ENCODE measurements around the gene MAN2A1. TPM values are rescaled to one million over a fixed set of nuclear protein-coding genes. Genes with fewer than 3 reads are reported as not detected.

MAN2A1 gene
- total RNA-seq, 2 donors from 2014 or later: 60.7 to 62.1 TPM

DNA sequence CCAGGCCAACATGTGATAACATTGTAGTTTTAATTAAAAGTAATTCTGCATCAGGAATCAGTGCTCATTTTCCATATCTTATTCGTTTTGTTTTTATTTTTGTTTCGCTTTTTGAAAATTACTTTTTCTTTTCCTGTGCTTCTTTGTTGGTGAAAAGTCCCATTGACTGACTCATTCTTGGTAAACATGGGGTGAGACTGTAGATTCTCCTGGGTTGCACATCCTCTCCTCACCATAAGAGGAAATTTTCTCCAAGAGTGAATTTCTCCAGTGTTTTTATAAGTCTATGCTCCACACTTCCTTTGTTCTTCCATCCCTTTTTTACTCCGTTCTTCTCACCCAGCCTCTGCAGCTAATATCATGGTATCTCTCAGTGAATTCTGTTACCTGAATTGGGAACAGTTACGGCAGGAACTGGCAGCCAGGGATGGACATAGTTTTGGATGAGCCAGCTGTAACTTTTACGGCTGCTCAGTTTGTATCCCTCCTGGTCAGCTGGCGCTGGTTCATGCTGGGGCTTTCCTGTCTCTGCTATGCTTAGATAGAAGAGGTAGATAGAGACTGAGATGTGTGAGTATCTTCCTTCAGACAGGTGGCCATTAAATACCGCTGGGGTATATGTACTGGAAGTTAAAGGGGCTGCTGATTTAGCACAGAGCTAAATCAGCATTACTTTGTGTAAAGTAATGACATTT is 80.0 kb downstream of the MAN2A1 start:
- no peak overlapping the region for H3K27ac ChIP-seq (ENCODE audit: low read depth, low read length)
- no peak overlapping the region for H3K27ac Mint-ChIP-seq

DNA sequence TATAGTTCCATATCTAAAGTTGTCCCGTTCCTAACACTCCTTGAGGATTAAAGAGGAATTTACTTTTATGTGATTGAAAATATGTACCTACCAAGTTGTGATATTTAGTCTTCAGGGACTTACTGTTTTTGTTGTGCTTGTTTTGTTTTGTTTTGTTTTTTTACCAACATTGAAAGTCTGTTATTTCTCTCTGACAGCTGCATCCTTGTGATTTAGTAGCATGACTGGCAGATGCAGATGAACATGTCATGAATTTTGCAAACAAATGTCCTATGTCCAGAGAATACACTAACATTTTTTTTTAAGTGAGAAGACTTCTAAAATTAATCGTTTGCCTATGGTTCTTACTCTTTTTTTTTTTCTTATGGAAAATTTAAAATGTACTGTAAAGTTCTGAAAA is 85.4 kb downstream of the MAN2A1 start:
- Mint-ChIP-seq H3K27me3 (ENCODE audit: insufficient read depth) (no peaks in the 10 kb centered on the region), H3K27ac (no peak overlapping the region), H3K4me3 (no peak overlapping the region), H3K36me3 (ENCODE audit: low read depth) (peaks cover 31% of the 10 kb centered on the region), H3K4me1 (no peaks in the 10 kb centered on the region), H3K9me3 (no peaks in the 10 kb centered on the region)
- TF ChIP-seq, protein P1, sequence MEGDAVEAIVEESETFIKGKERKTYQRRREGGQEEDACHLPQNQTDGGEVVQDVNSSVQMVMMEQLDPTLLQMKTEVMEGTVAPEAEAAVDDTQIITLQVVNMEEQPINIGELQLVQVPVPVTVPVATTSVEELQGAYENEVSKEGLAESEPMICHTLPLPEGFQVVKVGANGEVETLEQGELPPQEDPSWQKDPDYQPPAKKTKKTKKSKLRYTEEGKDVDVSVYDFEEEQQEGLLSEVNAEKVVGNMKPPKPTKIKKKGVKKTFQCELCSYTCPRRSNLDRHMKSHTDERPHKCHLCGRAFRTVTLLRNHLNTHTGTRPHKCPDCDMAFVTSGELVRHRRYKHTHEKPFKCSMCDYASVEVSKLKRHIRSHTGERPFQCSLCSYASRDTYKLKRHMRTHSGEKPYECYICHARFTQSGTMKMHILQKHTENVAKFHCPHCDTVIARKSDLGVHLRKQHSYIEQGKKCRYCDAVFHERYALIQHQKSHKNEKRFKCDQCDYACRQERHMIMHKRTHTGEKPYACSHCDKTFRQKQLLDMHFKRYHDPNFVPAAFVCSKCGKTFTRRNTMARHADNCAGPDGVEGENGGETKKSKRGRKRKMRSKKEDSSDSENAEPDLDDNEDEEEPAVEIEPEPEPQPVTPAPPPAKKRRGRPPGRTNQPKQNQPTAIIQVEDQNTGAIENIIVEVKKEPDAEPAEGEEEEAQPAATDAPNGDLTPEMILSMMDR (conservative IDR thresholded peaks at IDR 0.05): no peak
- H3K9me3 ChIP-seq (ENCODE audit: control insufficient read depth, low read length): no peaks in the 10 kb centered on the region
- H3K4me3 ChIP-seq (ENCODE audit: low read length): no peak overlapping the region
- H3K4me1 ChIP-seq (ENCODE audit: control insufficient read depth, insufficient read depth, low read length): no peaks in the 10 kb centered on the region
- H3K9ac ChIP-seq (ENCODE audit: extremely low read depth, low read length, poor library complexity, severe bottlenecking): no peak overlapping the region
- peaks cover 25% of the 10 kb centered on the region for H3K36me3 ChIP-seq (ENCODE audit: control insufficient read depth, insufficient read depth, low read length)
- H3K27me3 ChIP-seq (ENCODE audit: control insufficient read depth, insufficient read depth, low read length, poor library complexity, severe bottlenecking): no peaks in the 10 kb centered on the region
- DNase-seq: no peak
- 100% methylated on average over 2 of the region's 2 CpGs; no CpG with 5 or more reads in 1 of the 2 experiments for WGBS, 2 experiments (ENCODE audit: insufficient coverage in 1 of 2, insufficient read length in 1 of 2)
- H3K27ac ChIP-seq (ENCODE audit: low read depth, low read length): no peak overlapping the region

More for the DNA sequence above, 80.0 kb downstream of the MAN2A1 start:
- H3K4me3 Mint-ChIP-seq: no peak overlapping the region
- no peaks in the 10 kb centered on the region for H3K27me3 ChIP-seq (ENCODE audit: control insufficient read depth, insufficient read depth, low read length, poor library complexity, severe bottlenecking)
- no peaks in the 10 kb centered on the region for H3K4me1 ChIP-seq (ENCODE audit: control insufficient read depth, insufficient read depth, low read length)
- H3K36me3 ChIP-seq (ENCODE audit: control insufficient read depth, insufficient read depth, low read length): peaks cover 32% of the 10 kb centered on the region
- DNase-seq: no peak
- WGBS, 2 experiments (ENCODE audit: insufficient coverage in 1 of 2, insufficient read length in 1 of 2): 84 to 95% methylated on average over 3 to 7 of the region's 7 CpGs
- peaks cover 30% of the 10 kb centered on the region for H3K36me3 Mint-ChIP-seq (ENCODE audit: low read depth)
- no peaks in the 10 kb centered on the region for H3K27me3 Mint-ChIP-seq (ENCODE audit: insufficient read depth)
- no peak overlapping the region for H3K9ac ChIP-seq (ENCODE audit: extremely low read depth, low read length, poor library complexity, severe bottlenecking)
- TF ChIP-seq, protein P1 (conservative IDR thresholded peaks at IDR 0.05): no peak
- peaks cover 8% of the 10 kb centered on the region for H3K4me1 Mint-ChIP-seq
- H3K4me3 ChIP-seq (ENCODE audit: low read length): no peak overlapping the region
- no peaks in the 10 kb centered on the region for H3K9me3 ChIP-seq (ENCODE audit: control insufficient read depth, low read length)
- no peaks in the 10 kb centered on the region for H3K9me3 Mint-ChIP-seq

DNA sequence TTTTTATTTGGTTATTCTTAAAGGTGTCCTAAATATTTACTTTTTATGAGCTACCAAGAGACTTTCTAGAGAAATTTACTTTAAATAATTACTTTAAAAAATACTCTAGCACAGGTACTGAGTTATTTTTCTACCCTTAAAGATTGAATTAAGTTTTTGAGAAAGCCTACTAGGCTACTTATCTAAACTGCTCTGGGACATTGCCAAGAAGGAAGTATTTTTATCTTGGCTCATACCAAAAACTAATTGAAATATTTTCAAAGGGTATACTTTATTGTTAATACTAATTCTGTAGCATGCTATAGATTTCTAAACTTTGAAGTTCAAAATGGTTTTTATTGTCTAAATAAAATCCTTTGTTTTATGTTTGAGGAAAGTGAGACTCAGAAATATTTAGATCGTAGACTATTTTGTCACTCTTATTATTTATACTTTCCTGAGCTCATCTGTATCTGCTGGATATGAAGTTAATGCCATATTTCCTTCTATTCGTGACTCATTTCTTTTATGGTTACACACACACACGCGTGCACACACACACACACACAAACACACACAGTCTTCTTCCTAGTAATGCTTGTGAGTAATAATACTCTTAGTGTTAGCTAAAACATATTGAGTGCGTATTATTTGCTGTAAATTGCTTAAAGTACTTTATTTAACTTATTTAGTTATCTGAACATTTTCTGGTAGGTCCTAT is 89.5 kb downstream of the MAN2A1 start:
- Histone ChIP-seq H3K4me3 (ENCODE audit: low read length) (no peak overlapping the region), H3K27ac (ENCODE audit: low read depth, low read length) (no peak overlapping the region), H3K4me1 (ENCODE audit: control insufficient read depth, insufficient read depth, low read length) (no peaks in the 10 kb centered on the region), H3K27me3 (ENCODE audit: control insufficient read depth, insufficient read depth, low read length, poor library complexity, severe bottlenecking) (no peaks in the 10 kb centered on the region), H3K9me3 (ENCODE audit: control insufficient read depth, low read length) (no peaks in the 10 kb centered on the region), H3K9ac (ENCODE audit: extremely low read depth, low read length, poor library complexity, severe bottlenecking) (no peak overlapping the region), H3K36me3 (ENCODE audit: control insufficient read depth, insufficient read depth, low read length) (peaks cover 5% of the 10 kb centered on the region)
- no peak for DNase-seq
- Mint-ChIP-seq H3K9me3 (no peaks in the 10 kb centered on the region), H3K36me3 (ENCODE audit: low read depth) (peaks cover 20% of the 10 kb centered on the region), H3K27ac (no peak overlapping the region), H3K27me3 (ENCODE audit: insufficient read depth) (no peaks in the 10 kb centered on the region), H3K4me1 (no peaks in the 10 kb centered on the region), H3K4me3 (no peak overlapping the region)
- TF ChIP-seq, protein P1 (conservative IDR thresholded peaks at IDR 0.05): no peak
- 87% methylated on average over 3 of the region's 5 CpGs; no CpG with 5 or more reads in 1 of the 2 experiments for WGBS, 2 experiments (ENCODE audit: insufficient coverage in 1 of 2, insufficient read length in 1 of 2)
